GM19238 (cell line): ENCODE results near the gene SLIT1.
"Not testable (repeated sequence)": the region's sequence is repeated elsewhere in the genome, so short reads cannot be mapped to it uniquely, and the experiment has no call there.

Experiments
- DNase-seq: peaks from one replicate; pipeline ENCODE4 v3.0.0; 2011; ENCODE audit warnings: low spot score; ENCODE audit not compliant: insufficient read length

The SLIT1 gene

GRCh38 chr10:97047083-97047736, 138.5 kb downstream of the SLIT1 start:
- DNase-seq = no peak

DNA sequence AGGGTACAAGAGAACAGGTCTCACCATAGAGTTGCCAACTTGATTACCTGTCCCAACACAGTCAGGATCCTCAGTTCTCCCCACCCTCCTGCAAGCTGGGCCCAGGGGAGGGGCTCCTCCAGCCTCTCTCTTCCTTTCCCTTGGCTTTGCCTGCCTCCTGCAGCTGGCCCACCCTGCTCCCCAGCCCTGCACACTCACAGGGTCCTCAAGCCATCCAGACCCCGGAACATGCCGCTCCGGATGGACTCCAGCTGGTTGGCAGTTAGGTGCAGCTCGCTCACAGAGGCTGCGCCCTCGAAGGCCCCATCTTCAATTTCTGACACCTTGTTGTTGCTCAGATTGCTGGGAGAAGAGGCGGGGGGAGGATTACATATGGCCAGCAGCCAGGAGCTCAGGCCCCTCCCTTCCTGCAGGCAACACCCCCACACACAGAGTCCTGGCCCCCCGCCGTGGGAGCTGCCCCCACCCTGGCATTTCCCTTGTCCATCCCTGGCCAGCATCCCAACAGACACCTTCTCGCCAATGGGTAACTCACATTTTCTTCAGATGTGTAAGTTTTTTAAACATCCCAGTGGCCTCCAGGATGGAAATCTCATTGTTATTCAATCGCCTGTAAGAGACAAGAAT, 139.2 kb downstream of the SLIT1 start:
- DNase-seq = no peak

DNA sequence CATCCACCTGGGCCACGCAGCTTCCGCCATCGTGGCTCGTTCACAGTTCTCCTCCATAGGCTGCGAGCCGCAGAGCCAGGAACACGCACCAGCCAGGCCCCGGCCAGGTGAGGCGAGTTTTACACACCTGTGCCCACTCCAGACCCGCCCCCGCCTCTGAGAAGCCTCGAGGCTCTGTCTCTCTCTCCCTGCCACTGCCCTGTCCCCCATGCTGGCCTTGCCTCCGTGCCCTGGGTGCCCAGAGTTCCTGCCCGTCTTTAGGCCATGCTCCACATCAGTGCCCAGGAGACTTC, 142.2 kb downstream of the SLIT1 start:
- no peak for DNase-seq

DNA sequence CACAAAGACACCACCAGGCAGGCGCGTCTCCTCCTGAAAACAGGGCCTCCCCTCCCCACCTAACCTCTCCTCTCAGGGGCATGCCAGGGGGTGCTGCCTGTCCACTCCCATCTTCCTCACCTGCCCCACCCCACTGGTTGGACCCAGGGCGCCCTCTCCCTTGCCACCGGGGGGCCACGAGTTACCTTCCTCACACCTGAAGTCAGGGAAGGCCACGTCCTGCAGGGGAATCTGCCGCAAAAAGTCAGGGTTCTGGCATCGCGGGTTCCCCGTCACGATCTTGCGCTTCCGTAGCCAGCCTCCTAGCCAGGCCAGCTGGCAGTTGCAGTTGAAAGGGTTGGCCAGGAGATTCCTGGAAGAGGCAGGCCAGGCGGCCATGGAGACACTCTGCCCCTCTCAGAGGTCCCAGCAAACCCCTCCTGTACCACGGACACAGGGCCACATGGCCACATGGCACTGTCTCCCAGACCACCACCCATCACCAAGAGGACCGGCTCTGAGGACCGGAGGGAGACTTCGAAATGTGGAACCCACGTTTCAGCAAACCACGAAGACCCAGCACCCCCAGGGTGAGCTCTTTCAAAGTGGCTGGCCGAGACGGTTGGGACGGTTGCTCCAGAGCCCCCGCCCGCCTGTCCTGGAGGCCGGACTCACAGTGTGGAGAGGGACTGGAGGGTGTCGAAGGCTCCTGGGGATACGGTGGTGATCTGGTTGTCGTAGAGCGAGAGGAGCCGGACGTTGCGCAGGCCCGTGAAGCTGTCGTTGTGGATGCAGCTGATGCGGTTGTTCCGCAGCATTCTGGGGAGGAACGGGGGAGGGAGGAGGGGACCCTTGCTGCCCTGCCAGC, 142.8 kb downstream of the SLIT1 start:
- no peak for DNase-seq

- no peak for DNase-seq
Observed at GRCh38 chr10:97042081-97042480, 143.7 kb downstream of the SLIT1 start.

- DNase-seq = no peak
Observed at GRCh38 chr10:97040706-97041105, 145.1 kb downstream of the SLIT1 start.

DNA sequence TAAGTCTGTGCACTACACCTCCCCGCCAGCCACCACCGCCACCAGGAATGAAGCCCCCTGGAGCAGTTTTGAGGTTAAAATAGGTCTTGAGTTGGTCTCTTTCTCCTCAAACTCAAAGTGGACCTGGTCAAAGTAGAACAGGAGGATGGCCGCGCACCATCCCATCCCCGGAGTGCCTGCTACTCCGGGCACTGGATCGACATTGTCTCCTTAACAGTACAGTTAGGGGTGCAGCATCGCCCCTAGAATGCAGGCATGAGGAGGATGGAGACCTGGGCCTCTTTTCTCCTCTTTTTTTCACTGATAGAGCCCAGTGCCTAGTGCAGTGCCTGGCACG, 145.5 kb downstream of the SLIT1 start:
- DNase-seq = no peak

DNA sequence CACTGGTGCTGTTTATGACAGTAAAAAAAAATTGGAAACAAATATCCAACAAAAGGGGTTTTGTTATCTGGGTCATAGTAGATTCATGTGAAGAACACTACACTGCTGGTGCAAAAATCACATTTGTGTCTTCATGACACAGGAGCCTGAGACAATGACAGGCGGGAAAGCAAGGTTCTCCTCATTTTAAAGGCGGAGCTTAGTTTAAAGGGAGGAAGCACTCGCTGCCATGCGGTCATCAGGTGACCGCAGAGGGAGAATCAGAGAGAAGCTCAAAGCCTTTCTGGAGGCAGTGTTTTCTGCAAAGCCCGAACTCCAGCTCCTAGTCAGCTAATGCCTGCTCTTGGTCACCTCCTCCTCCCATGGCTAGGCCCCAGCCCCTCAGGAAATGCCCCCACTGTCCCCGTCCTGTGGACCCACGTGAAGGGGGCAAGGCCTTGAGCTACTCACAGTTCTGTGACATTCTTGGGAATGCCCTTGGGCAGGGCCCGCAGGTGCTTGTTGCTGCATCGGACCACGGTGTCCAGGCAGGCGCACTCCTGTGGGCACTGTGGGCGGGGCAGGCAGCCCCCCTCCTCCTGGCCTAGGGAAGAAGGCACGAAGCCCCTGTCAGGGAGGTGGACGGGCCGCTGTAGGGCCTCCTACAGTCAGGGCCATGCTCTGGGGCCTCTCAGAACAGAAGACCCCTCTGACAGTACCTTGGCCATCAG, 146.1 kb downstream of the SLIT1 start:
- DNase-seq = no peak

DNA sequence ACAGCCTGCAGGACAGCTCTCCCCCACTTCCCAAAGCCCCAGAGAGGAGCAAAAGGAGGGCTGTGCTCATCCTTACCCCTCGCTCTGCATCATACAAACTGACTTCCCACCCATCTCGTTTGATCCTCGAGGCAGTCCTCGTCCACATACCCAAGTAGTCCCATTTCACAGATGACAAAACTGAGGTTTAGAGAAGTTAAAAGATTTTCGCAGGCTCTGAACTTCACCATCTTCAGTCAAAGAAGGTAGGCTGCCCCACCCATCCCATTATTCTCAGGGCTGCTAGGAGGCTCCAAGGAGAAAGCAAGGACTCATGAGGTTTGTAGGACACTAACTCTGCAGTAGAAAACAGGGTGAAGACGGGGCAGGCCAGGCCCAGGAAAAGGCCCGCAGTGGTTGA, 147.1 kb downstream of the SLIT1 start:
- DNase-seq = no peak

DNA sequence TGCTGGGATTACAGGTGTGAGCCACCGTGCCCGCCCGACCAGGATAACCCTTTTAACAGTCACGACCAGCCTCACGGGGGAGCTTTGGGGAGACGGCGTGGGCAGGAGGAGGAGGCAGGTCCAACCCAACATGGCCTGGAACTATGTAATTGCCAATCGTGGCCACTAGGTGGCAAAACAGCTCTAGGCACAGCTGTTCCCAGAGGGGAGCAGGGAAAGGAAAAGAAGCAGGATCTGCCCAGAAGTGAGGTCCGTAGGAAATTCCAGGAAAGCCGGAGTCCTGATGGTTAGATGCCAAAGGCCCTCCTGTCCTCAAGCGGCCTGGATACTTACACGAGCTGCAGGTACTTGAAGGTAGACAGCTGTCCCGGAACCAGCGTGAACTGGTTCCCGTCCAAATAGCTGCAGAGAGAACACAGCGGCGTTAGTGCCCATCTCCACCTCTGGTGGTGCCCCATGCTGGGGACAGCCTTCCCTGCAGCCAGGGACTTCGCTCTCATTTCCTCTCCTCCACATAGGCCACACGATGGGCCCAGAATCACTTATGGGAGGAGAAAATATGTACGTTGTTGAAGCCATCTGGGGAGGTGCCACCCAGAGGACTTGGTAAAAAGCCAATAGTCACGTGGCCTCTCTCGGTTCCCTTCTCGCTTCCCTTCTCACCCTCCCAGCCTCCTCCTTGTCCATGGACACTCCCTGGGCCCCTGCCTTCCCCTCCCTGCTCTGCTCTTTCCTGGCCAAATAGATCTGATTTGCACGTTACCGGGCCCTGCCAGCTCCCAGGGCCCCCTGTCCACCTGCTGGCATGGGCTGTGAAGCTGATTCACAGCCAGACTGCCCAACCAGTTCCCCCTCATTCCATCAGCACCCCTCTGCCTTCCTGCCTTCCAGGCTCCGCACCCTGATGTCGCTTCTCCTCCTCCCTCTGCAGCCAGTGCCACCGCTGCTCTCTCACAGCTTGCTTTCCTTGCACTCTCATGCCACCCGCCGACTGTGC, 148.1 kb downstream of the SLIT1 start:
- DNase-seq = peak; percentile 79

GRCh38 chr10:97034958-97035769, 150.6 kb downstream of the SLIT1 start:
- DNase-seq = no peak

GRCh38 chr10:97034301-97034700, 151.5 kb downstream of the SLIT1 start:
- no peak for DNase-seq

GRCh38 chr10:97033841-97034240, 151.9 kb downstream of the SLIT1 start:
- not testable (repeated sequence) for DNase-seq

GRCh38 chr10:97032624-97033023, 153.1 kb downstream of the SLIT1 start:
- no peak for DNase-seq

DNA sequence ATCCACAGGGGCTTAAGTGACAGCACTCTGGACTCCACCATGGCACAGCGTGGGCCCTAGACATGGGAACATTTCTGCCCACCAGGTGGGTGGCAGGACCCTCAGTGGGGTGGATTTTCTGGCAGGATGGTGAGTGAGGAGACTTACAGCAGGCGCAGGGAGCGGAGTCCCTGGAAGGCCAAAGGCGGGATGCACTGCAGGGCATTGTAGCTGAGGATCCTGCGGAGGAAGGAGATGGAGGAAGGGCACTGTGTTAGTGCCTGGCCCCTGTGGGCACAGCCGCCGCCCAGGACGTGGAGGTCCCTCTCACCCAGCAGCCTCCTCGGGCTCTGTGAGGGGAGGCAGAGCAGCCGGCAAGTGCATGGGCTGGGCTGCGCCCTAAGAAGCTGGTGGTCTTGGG, 154.3 kb downstream of the SLIT1 start:
- no peak for DNase-seq

DNA sequence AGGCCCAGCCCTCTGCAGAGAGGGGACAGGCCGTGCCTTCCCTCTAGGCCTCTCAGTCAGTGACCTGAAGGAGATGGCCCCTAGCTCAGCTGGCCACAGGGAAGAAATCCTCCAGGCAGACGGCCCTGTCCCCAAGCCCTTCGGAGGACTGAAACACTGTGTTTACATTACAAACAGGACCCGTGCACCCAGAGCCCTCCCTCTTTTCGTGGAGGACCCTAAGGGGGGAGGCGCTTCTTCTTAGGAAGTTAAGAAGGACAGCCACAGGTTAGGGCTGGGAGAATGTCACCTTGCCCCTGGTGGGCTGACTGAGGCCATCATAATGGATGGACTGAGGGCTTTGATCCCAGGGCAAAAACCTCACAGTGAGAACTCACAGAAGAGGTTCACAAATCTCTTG, 154.9 kb downstream of the SLIT1 start:
- DNase-seq = no peak

DNA sequence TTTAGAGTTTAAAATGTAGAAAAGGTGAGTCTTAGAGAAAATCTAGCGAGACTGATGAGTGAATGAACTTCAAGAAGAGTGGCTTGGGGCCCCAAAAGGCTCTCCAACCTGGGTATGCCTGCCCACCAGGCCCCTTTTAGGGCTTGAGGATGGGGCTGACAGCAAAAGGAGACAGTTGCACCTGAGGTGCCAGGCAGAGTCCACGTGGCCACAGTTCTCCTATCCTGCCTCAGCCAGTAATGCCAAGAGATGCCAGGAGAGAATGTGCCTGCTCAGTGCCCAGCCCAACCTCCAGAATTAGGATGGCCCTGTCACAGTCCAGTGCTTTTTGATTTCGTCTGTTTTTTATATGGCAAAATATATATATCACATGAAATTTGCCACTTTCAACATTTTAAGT, 156.5 kb downstream of the SLIT1 start:
- no peak for DNase-seq

DNA sequence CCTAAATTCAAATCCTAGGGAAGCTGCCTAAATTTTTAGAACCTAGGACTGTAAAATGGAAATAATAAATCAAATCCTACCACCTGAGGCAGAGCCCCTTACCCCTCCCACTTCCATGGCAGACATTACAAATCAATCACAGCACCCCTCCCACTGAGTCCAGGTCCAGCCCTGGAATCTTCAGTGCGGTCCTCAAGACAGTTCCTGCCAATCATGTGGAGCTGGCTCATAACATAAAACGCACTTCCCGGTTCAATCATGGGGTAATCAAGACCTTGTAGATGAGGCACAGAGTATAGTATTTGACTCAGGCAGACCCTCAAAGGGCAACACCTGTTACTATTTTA, 157.0 kb downstream of the SLIT1 start:
- no peak for DNase-seq

GRCh38 chr10:97028126-97028831, 157.5 kb downstream of the SLIT1 start:
- DNase-seq = no peak
